Fibroblast of lung (primary cell): Measurements from ENCODE around the gene PPIH.

ENCODE experiments used
- CTCF ChIP-seq, 2 donors: IDR thresholded peaks in 1 of 2; conservative IDR thresholded peaks in 1 of 2; 1 replicate in 1 of 2; 2 replicates in 1 of 2; pipeline ENCODE4 v1.5.1; 2011 to 2012; ENCODE audit warnings: low read length in 2 of 2, control low read depth in 1 of 2, inconsistent platforms in 1 of 2, low read depth in 1 of 2, mild to moderate bottlenecking in 1 of 2
- EZH2 ChIP-seq: IDR thresholded peaks from 2 replicates; pipeline ENCODE4 v1.5.1; 2012; ENCODE audit warnings: low read length, control low read depth, mild to moderate bottlenecking; ENCODE audit errors: missing control alignments

GRCh38 chr1:42690477-42691156, 32.4 kb downstream of the PPIH start:
- no peak for TF ChIP-seq CTCF (conservative IDR thresholded peaks at IDR 0.05 in 1 of 2, IDR thresholded peaks at IDR 0.05 in 1 of 2; ENCODE audit: low read depth in 1 of 2, low read length in 2 of 2)
- TF ChIP-seq EZH2 = no peak
